HG03175 (cell line): ENCODE measurements around the gene SCTR.
A peak's percentile ranks its signal among the peaks of the same experiment; 100 is the strongest.

Experiments used
- ATAC-seq: cut with Tn5 transposase; IDR thresholded peaks from one replicate; pipeline ENCODE4 v1.9.1; 2021; ENCODE audit warnings: mild to moderate bottlenecking, moderate library complexity; ENCODE audit not compliant: unreplicated experiment

Gene SCTR

GRCh38 chr2:119525614-119526013 is 1.3 kb upstream of the SCTR start:
- ATAC-seq, result no peak

GRCh38 chr2:119523383-119523951 is 816 bp downstream of the SCTR start:
- ATAC-seq, result no peak

GRCh38 chr2:119522671-119523070 is 1.6 kb downstream of the SCTR start:
- ATAC-seq, result no peak

GRCh38 chr2:119521433-119522050 is 2.7 kb downstream of the SCTR start:
- no peak for ATAC-seq

GRCh38 chr2:119520696-119521432 is 3.4 kb downstream of the SCTR start:
- ATAC-seq, result no peak

- no peak for ATAC-seq
Observed at GRCh38 chr2:119519057-119519408, 5.2 kb downstream of the SCTR start.

GRCh38 chr2:119518401-119519056 is 5.8 kb downstream of the SCTR start:
- no peak for ATAC-seq

- peak; percentile 96 for ATAC-seq
Observed at GRCh38 chr2:119517433-119517832, 6.8 kb downstream of the SCTR start.

- no peak for ATAC-seq
Observed at GRCh38 chr2:119516121-119516520, 8.2 kb downstream of the SCTR start.

GRCh38 chr2:119513832-119514231 is 10.5 kb downstream of the SCTR start:
- no peak for ATAC-seq

- ATAC-seq, result no peak
Observed at GRCh38 chr2:119512946-119513345, 11.3 kb downstream of the SCTR start.

- no peak for ATAC-seq
Observed at GRCh38 chr2:119511989-119512388, 12.3 kb downstream of the SCTR start.

- ATAC-seq, result no peak
Observed at GRCh38 chr2:119508756-119509155, 15.5 kb downstream of the SCTR start.

GRCh38 chr2:119496682-119497081 is 27.6 kb downstream of the SCTR start:
- ATAC-seq, result no peak

GRCh38 chr2:119495948-119496347 is 28.3 kb downstream of the SCTR start:
- no peak for ATAC-seq

GRCh38 chr2:119494163-119494790 is 30.0 kb downstream of the SCTR start:
- ATAC-seq, result no peak

GRCh38 chr2:119491776-119492525 is 32.3 kb downstream of the SCTR start:
- no peak for ATAC-seq

- ATAC-seq, result no peak
Observed at GRCh38 chr2:119490653-119491195, 33.6 kb downstream of the SCTR start.

GRCh38 chr2:119490106-119490505 is 34.2 kb downstream of the SCTR start:
- ATAC-seq, result no peak

- ATAC-seq, result no peak
Observed at GRCh38 chr2:119489232-119489952, 34.9 kb downstream of the SCTR start.
